Endothelial cell of umbilical vein (primary cell): ENCODE data around the gene ERRFI1. TPM values are rescaled to one million over a fixed set of nuclear protein-coding genes. Genes with fewer than 3 reads are reported as not detected.

Experiments
- BruUV-seq: library from RNA; stranded (reverse); fragments of 400-500 nt; replicated peaks from 2 replicates; lab custom pipeline; 2021; lab: Mats Ljungman, UMichigan
- CTCF ChIA-PET: fragments of 300-600, 350-600 bp; sonication (Branson Sonifier 250); formaldehyde crosslinking; loops from one replicate; lab custom pipeline; 2021; ENCODE audit warnings: antibody characterized with exemption, inconsistent platforms; lab: Charles Lee
- POLR2A ChIA-PET: fragments of 300-600, 350-600 bp; sonication (Branson Sonifier 250); formaldehyde crosslinking; loops from one replicate; lab custom pipeline; 2021; ENCODE audit warnings: antibody characterized with exemption, inconsistent platforms; lab: Charles Lee
- DNase-seq: peaks from one replicate; pipeline ENCODE4 v3.0.0-alpha.2; 2011; ENCODE audit warnings: low read depth, low spot score
- FAIRE-seq: peaks from 2 replicates; lab custom pipeline; 2011; peaks lifted over from hg19 to GRCh38; lab: Jason Lieb, UNC
- H2AFZ ChIP-seq: 2 replicates; pipeline ENCODE4 v1.6.0; 2012; ENCODE audit warnings: low read depth, low read length, control low read depth, inconsistent platforms
- H3K27ac ChIP-seq: 2 replicates; pipeline ENCODE4 v1.5.1; 2011; ENCODE audit warnings: low read depth, mild to moderate bottlenecking, control low read depth, low read length, moderate library complexity; ENCODE audit not compliant: insufficient read depth
- H3K27me3 ChIP-seq, 2 experiments: 2 replicates each; pipeline versions ENCODE4 v1.6.0 to v1.6.1; 2011; ENCODE audit warnings: low read length in 2 of 2, mixed read lengths in 1 of 2; ENCODE audit not compliant: control insufficient read depth in 2 of 2, insufficient read depth in 2 of 2
- H3K36me3 ChIP-seq, 2 experiments: 2 replicates in 1 of 2; 3 replicates in 1 of 2; pipeline ENCODE4 v1.5.1; 2011; ENCODE audit warnings: low read length in 2 of 2, mild to moderate bottlenecking in 1 of 2, moderate library complexity in 1 of 2; ENCODE audit not compliant: control insufficient read depth in 2 of 2, insufficient read depth in 2 of 2; ENCODE audit errors: extremely low read depth in 1 of 2
- H3K4me1 ChIP-seq: 3 replicates; pipeline ENCODE4 v1.5.1; 2011; ENCODE audit warnings: mild to moderate bottlenecking, low read length; ENCODE audit not compliant: control insufficient read depth, insufficient read depth; ENCODE audit errors: extremely low read depth
- H3K4me2 ChIP-seq: 2 replicates; pipeline ENCODE4 v1.6.1; 2011; ENCODE audit warnings: low read length, control low read depth, mixed read lengths; ENCODE audit not compliant: insufficient read depth
- H3K4me3 ChIP-seq, 3 experiments: fragments of 200-600 bp in 1 of 3; sonication (generic), shearing (Covaris generic) in 1 of 3; replicated peaks in 1 of 3; 2 replicates each; pipeline ENCODE4 v1.5.1; 2011 to 2016; ENCODE audit warnings: control low read depth in 3 of 3, low read length in 3 of 3, mild to moderate bottlenecking in 2 of 3, inconsistent platforms in 1 of 3, low read depth in 1 of 3, moderate library complexity in 1 of 3; ENCODE audit not compliant: insufficient read depth in 1 of 3
- H3K79me2 ChIP-seq: 2 replicates; pipeline ENCODE4 v1.6.0; 2012; ENCODE audit warnings: low read length, inconsistent platforms; ENCODE audit not compliant: control insufficient read depth, insufficient read depth
- H3K9ac ChIP-seq: replicated peaks from 2 replicates; pipeline ENCODE3; 2011; ENCODE audit warnings: low read length, control low read depth; ENCODE audit not compliant: insufficient read depth; ENCODE audit errors: extremely low read depth
- H3K9me1 ChIP-seq: replicated peaks from 3 replicates; pipeline ENCODE4 v1.6.0; 2011; ENCODE audit warnings: mild to moderate bottlenecking, low read length; ENCODE audit not compliant: control insufficient read depth, insufficient read depth; ENCODE audit errors: extremely low read depth
- H3K9me3 ChIP-seq: replicated peaks from 2 replicates; pipeline ENCODE4 v1.5.1; 2012; ENCODE audit warnings: low read length, inconsistent platforms; ENCODE audit not compliant: control insufficient read depth, insufficient read depth
- H4K20me1 ChIP-seq: replicated peaks from 2 replicates; pipeline ENCODE3; 2011; ENCODE audit warnings: mild to moderate bottlenecking, low read length; ENCODE audit not compliant: control insufficient read depth, insufficient read depth; ENCODE audit errors: extremely low read depth
- MYC ChIP-seq: IDR thresholded peaks from one replicate; pipeline ENCODE4 v1.6.1; 2011; ENCODE audit warnings: mild to moderate bottlenecking, low read depth, low read length
- POLR2AphosphoS5 ChIP-seq: IDR thresholded peaks from 2 replicates; pipeline ENCODE4 v1.6.1; 2012; ENCODE audit warnings: low read depth, mild to moderate bottlenecking, control low read depth, low read length, moderate library complexity; ENCODE audit not compliant: insufficient read depth
- dilution Hi-C: fragments of 300-500 bp; cut with MboI; formaldehyde crosslinking; loops from one replicate; pipeline ENCODE4 v1.15.0; 2019; ENCODE audit warnings: low sequenced_read_pairs; ENCODE audit not compliant: extremely low pct_ligation_motif_present
- intact Hi-C: fragments of 100-400 bp; cut with micrococcal nuclease; formaldehyde crosslinking; loops from one replicate; pipeline ENCODE4 v1.10.0; 2022
- polyA plus RNA-seq, 4 experiments: library from polyadenylated mRNA; depleted of rRNA in 3 of 4; stranded (reverse) in 3 of 4; unstranded in 1 of 4; fragments of >200 nt; gene quantifications; 2 replicates each; pipeline versions ENCODE4 v1.2.1 to v1.2.3, GENCODE V29; 2011 to 2012; ENCODE audit warnings: missing spikeins in 1 of 4
- small RNA-seq: library from RNA; depleted of rRNA; stranded (forward); fragments of <200 nt; gene quantifications from one replicate; pipeline ENCODE3, GENCODE V24; 2012; ENCODE audit warnings: low replicate concordance, low read depth; ENCODE audit not compliant: insufficient read depth, insufficient read length
- total RNA-seq: library from RNA; stranded (reverse); gene quantifications from 2 replicates; pipeline ENCODE4 v1.2.3, GENCODE V29; 2021
- TF ChIP-seq, protein P1 (sequence below), 2 donors: IDR thresholded peaks; 1 replicate in 1 of 2; 2 replicates in 1 of 2; pipeline ENCODE4 v1.5.1; 2011; ENCODE audit warnings: low read length in 2 of 2, mild to moderate bottlenecking in 2 of 2, moderate library complexity in 2 of 2, control low read depth in 1 of 2, inconsistent platforms in 1 of 2, low read depth in 1 of 2; ENCODE audit not compliant: insufficient read depth in 1 of 2; ENCODE audit errors: extremely low read depth in 1 of 2

Gene ERRFI1
- total and polyA plus RNA-seq, 2 donors (not counting 3 experiments of a cell fraction or from before 2014, with no cell fraction given): 28.1 to 32.0 TPM

DNA sequence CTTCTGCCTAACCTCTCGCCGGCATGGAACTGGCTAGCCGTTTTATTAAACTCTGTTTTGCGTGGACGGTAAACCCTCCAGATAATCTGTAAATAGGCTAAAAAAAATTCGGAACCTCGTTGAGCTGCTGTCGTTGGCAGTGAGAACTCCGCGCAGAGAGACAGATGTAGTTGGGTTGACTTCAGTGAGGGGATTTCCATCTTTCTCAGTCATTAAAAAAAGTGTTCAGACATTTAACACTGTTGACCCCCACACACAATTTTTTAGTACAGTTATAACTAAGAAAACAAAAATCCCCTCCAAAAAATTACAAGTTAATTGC lies 64.1 kb downstream of the ERRFI1 start:
- TSS peak; percentile 58 for BruUV-seq
- ChIA-PET CTCF (interaction anchor here (1.0 to 1.6 kb wide), 2 partner anchors 352 to 387 kb away, joined by 3 read pairs; no protein-coding TSS in a partner anchor), POLR2A (interaction anchor here (0.6 kb wide), 2 partner anchors 56 to 178 kb away, joined by 5 to 8 read pairs; partner anchors contain the start of gene PER3)
- H3K9me3 ChIP-seq: no peaks in the 10 kb centered on the region
- FAIRE-seq (no peak), DNase-seq (no peak)
- H3K4me1 ChIP-seq: peaks cover 14% of the 10 kb centered on the region
- peak overlapping the region; percentile 90 for H3K9ac ChIP-seq
- H3K4me3 ChIP-seq: peak overlapping the region; percentile 60 to 91 (median 70)
- TF ChIP-seq, protein P1, sequence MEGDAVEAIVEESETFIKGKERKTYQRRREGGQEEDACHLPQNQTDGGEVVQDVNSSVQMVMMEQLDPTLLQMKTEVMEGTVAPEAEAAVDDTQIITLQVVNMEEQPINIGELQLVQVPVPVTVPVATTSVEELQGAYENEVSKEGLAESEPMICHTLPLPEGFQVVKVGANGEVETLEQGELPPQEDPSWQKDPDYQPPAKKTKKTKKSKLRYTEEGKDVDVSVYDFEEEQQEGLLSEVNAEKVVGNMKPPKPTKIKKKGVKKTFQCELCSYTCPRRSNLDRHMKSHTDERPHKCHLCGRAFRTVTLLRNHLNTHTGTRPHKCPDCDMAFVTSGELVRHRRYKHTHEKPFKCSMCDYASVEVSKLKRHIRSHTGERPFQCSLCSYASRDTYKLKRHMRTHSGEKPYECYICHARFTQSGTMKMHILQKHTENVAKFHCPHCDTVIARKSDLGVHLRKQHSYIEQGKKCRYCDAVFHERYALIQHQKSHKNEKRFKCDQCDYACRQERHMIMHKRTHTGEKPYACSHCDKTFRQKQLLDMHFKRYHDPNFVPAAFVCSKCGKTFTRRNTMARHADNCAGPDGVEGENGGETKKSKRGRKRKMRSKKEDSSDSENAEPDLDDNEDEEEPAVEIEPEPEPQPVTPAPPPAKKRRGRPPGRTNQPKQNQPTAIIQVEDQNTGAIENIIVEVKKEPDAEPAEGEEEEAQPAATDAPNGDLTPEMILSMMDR (IDR thresholded peaks at IDR 0.05; ENCODE audit: extremely low read depth in 1 of 2, insufficient read depth in 1 of 2, low read depth in 1 of 2, low read length in 2 of 2): no peak
- no peak for TF ChIP-seq POLR2AphosphoS5
- no peak for TF ChIP-seq MYC
- H3K79me2 ChIP-seq: peaks cover 37% of the 10 kb centered on the region
- peaks cover 8 to 13% of the 10 kb centered on the region in 2 experiments for H3K36me3 ChIP-seq
- peak overlapping the region; percentile 97 for H3K4me2 ChIP-seq
- no peaks in the 10 kb centered on the region for H4K20me1 ChIP-seq
- H3K27ac ChIP-seq: peak overlapping the region; percentile 82
- peak overlapping the region; percentile 59 for H2AFZ ChIP-seq
- dilution Hi-C loops: no loop called here
- H3K27me3 ChIP-seq: no peaks in the 10 kb centered on the region
- no peaks in the 10 kb centered on the region for H3K9me1 ChIP-seq
- intact Hi-C loops: loop anchor here (5.0 kb wide), 1 partner anchor 180 kb away; the partner anchor contains the start of gene PER3

Small RNAs within 50 kb of the gene (small RNA-seq; reads per million reads assigned to genes)
- not detected for gene RF00019

Other genes with a start within 250 kb of the ERRFI1 start
- 2.6 and 3.6 TPM in 2 replicates for gene PER3, start 242.0 kb downstream of the ERRFI1 start, total RNA-seq
- gene PER3, start 242.0 kb downstream of the ERRFI1 start, polyA plus RNA-seq: 2.3 and 2.5 TPM in 2 replicates
- not detected in 2 replicates for gene UTS2, start 173.2 kb downstream of the ERRFI1 start, total RNA-seq
- not detected in 2 replicates for gene UTS2, start 173.2 kb downstream of the ERRFI1 start, polyA plus RNA-seq
- 0.22 TPM in 1 of 2 replicates, not detected in the other for gene TNFRSF9, start 85.5 kb downstream of the ERRFI1 start, total RNA-seq
- gene TNFRSF9, start 85.5 kb downstream of the ERRFI1 start, polyA plus RNA-seq: 0.15 and 0.27 TPM in 2 replicates
- 289 and 294 TPM in 2 replicates for gene PARK7, start 64.6 kb downstream of the ERRFI1 start, total RNA-seq
- 150 and 203 TPM in 2 replicates for gene PARK7, start 64.6 kb downstream of the ERRFI1 start, polyA plus RNA-seq